Mononuclear cell (primary cell): ENCODE data around the gene PRRC2B. TPM values are rescaled to one million over a fixed set of nuclear protein-coding genes. Genes with fewer than 3 reads are reported as not detected.
A peak's percentile ranks its signal among the peaks of the same experiment; 100 is the strongest.
"Not testable (repeated sequence)": the region's sequence is repeated elsewhere in the genome, so short reads cannot be mapped to it uniquely, and the experiment has no call there.

Source experiments
- H3K27me3 ChIP-seq: 2 replicates; pipeline ENCODE4 v1.6.0; 2011; ENCODE audit warnings: low read length, control low read depth; ENCODE audit not compliant: insufficient read depth
- H3K4me1 ChIP-seq: 2 replicates; pipeline ENCODE4 v1.5.1; 2011; ENCODE audit warnings: mild to moderate bottlenecking, low read length, control low read depth; ENCODE audit not compliant: insufficient read depth
- H3K4me3 ChIP-seq: 2 replicates; pipeline ENCODE4 v1.5.1; 2011; ENCODE audit warnings: mild to moderate bottlenecking, low read length, moderate library complexity
- H3K9me3 ChIP-seq: 2 replicates; pipeline ENCODE4 v1.5.1; 2011; ENCODE audit warnings: low read depth, mild to moderate bottlenecking, control low read depth, low read length
- total RNA-seq: library from RNA; depleted of rRNA; stranded (reverse); fragments of >200 nt; gene quantifications from one replicate; pipeline ENCODE4 v1.2.3, GENCODE V29; 2012

The PRRC2B gene
- total RNA-seq, 1 donor, result 86.0 TPM

DNA sequence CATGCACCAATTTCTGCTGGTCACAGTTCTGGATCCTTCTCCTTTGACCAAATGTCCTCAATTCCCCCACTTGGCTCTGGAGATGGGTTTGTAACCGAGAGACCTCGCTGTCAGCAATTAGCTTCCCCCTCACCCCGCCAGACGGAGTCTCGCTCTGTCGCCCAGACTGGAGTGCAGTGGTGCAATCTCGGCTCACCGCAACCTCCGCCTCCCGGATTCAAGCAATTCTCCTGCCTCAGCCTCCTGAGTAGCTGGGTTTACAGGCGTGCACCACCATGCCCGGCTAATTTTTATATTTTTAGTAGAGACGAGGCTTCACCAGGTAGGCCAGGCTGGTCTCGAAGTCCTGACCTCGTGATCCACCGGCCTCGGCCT, 21.3 kb upstream of the PRRC2B start:
- not testable (repeated sequence) for H3K9me3 ChIP-seq, H3K27me3 ChIP-seq
- H3K4me3 ChIP-seq, result peak overlapping the region; percentile 65
- peaks cover 17% of the 10 kb centered on the region for H3K4me1 ChIP-seq

DNA sequence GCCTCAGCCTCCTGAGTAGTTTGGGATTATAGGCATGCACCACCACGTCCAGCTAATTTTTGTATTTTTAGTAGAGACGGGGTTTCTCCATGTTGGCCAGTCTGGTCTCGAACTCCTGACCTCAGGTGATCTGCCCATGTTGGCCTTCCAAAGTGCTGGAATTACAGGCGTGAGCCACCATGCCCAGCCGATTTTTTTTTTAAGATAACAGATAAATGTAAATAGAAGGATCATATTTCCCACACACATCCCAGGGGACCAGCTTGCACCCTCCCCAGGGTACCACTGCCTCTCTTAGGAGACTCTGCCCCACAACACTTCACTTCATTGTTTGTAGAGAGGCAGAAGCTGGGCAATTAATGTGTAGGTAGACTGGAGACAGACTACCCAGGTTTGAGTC, 19.2 kb upstream of the PRRC2B start:
- not testable (repeated sequence) for H3K27me3 ChIP-seq, H3K4me3 ChIP-seq, H3K9me3 ChIP-seq
- peaks cover 17% of the 10 kb centered on the region for H3K4me1 ChIP-seq

DNA sequence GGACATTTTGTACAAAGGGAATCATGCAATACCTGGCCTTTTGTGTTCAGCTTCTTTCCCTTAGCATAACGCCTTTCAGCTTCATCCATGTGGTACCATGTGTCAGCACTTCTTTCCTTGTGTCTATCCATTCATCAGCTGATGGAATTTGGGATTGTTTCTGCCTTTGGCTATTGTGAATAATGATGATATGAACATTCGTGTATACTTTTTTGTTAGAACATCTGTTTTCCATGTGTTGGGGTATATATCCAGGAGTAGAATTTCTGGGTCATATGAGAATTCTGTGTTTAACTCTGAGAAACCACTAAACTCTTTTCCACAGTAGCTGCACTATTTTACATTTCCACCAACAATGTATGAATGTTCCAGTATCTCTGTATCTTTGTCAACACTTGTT, 14.8 kb upstream of the PRRC2B start:
- H3K4me3 ChIP-seq, result no peak overlapping the region

DNA sequence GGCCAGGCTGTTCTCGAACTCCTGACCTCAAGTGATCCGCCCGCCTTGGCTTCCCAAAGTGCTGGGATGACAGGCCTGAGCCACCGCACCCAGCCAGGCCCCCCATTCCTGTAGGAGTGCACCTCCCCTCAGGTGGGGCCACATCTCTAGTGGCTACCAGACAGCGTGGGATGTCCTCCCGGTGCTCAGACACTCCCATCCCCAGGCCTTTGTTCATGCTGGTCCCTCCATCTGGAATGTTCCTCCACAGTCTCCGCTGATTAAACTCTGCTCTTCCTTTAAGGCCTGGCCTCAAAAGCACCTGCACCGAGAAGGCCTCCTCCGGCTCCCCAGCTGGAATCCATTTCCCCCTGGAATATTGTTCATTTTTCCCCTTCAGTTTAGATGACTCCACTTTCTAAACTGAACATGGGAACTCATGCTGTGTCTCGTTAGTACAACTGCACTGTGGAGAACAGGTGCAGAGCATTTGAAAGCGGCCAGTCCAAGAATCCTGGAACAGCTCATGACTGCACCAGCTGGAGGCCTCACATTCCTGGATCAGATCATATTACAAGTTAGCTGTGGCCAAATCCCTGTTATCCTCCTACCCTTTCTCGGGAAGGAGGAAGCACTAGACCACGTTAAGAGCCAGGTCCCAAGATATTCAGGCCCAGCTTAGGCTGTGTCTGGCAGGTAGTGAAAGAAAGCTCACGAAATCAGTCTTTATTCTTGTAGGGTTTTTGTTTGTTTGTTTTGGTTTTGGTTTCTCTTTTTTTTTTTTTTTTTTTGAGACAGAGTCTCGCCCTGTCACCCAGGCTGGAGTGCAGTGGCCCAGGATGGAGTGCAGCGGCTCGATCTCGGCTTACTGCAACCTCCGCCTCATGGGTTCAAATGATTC, 10.8 kb upstream of the PRRC2B start:
- Histone ChIP-seq H3K4me1 (no peaks in the 10 kb centered on the region), H3K9me3 (no peaks in the 10 kb centered on the region), H3K4me3 (no peak overlapping the region), H3K27me3 (no peaks in the 10 kb centered on the region)

More for the DNA sequence above, 14.8 kb upstream of the PRRC2B start:
- H3K4me1 ChIP-seq, result peaks cover 2% of the 10 kb centered on the region
- no peaks in the 10 kb centered on the region for H3K9me3 ChIP-seq
- H3K27me3 ChIP-seq, result no peaks in the 10 kb centered on the region

DNA sequence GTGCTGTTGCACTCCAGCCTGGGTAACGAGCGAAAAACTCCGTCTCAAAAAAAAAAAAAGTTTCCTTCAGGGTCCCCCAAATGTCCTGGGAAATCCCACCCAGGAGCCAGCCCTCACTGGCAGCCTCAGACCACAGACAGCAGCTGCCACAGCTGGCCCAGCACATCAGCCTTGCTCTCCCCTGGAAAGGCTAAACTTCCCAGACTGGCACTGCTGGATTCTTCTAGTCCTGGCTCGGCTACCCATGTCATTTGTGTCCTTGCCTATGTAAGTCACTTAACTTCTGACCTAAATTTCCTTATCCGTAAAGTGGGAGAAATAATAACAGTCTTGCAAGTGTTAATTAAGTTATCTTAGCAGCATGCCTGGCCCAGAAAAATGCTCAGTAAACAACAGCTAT, 8.6 kb upstream of the PRRC2B start:
- Histone ChIP-seq H3K4me1 (no peaks in the 10 kb centered on the region), H3K27me3 (no peaks in the 10 kb centered on the region), H3K4me3 (no peak overlapping the region), H3K9me3 (no peaks in the 10 kb centered on the region)

DNA sequence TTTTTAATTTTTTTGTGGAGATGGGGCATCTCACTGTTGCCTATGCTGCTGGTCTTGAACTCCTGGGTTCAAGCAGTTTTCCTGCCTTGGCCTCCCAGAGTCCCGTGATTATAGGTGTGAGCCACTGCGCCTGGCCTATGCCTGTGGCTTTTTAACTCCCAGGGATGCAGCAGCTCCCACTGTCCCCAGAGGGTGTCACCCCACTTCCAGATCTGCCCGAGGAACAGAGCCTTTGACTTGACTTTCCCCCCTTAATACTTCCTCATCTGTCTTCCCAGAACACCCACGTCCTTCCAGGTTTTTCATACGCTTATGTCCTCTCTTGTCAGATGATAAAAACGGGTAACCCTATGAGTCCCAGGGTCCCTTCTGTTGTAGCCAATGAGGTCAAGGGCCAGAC, 7.6 kb upstream of the PRRC2B start:
- H3K4me3 ChIP-seq, result no peak overlapping the region
- no peaks in the 10 kb centered on the region for H3K27me3 ChIP-seq
- no peaks in the 10 kb centered on the region for H3K9me3 ChIP-seq
- H3K4me1 ChIP-seq, result no peaks in the 10 kb centered on the region

DNA sequence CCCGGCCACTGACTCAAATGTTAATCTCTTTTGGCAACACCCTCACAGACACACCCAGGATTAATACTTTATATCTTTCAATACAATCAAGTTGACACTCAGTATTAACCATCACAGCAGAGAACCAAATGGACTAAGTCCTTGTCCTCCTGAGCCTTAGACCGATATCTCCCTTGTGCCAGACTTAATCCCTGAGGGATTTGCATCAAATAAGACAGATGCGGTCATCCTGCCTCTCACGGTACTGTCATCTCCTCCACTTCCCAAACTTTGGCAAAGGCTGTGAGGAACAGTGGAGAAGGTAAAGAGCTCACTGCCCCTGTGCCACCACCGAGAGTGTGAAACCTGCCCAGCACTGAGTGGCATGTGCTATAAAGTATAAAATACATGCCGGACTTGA, 6.5 kb upstream of the PRRC2B start:
- Histone ChIP-seq H3K4me1 (no peaks in the 10 kb centered on the region), H3K9me3 (no peaks in the 10 kb centered on the region), H3K4me3 (no peak overlapping the region), H3K27me3 (no peaks in the 10 kb centered on the region)

DNA sequence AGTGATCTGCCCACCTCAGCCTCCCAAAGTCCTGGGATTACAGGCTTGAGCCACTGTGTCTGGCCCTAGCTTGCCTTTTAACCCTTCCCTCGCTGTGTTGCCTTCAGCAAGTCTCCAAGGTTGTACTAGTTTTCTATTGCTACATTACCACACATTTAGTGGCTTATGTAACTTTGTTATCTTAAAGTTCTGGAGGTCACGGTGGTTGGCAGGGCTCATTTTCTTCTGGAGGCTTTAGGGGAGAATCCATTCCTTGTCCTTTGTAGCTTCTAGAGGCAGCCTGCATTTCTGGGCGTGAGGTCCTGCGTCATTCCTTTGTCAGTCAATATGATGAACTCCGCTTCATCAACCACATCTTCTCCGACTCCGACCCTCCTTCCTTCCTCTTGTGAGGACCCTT, 2.9 kb upstream of the PRRC2B start:
- Histone ChIP-seq H3K4me3 (no peak overlapping the region), H3K4me1 (peaks cover 21% of the 10 kb centered on the region), H3K9me3 (no peaks in the 10 kb centered on the region), H3K27me3 (no peaks in the 10 kb centered on the region)

DNA sequence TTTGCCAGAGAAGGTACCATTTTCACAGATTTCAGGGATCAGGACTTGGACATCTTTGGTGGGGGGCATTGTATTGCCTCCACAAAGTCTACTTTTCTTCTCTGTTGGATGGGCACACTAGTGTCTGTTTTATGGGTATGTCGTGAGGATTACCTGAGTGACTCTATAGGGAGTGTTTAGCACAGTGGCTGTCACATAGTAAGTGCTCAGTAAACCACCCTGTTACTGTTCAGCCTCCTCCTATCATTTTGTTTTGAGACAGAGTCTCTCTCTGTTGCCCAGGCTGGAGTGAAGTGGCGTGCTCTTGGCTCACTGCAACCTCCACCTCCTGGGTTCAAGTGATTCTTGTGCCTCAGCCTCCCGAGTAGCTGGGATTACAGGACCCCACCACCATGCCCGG, 2.4 kb upstream of the PRRC2B start:
- no peaks in the 10 kb centered on the region for H3K9me3 ChIP-seq
- H3K4me1 ChIP-seq, result peaks cover 26% of the 10 kb centered on the region
- H3K27me3 ChIP-seq, result no peaks in the 10 kb centered on the region
- H3K4me3 ChIP-seq, result no peak overlapping the region

DNA sequence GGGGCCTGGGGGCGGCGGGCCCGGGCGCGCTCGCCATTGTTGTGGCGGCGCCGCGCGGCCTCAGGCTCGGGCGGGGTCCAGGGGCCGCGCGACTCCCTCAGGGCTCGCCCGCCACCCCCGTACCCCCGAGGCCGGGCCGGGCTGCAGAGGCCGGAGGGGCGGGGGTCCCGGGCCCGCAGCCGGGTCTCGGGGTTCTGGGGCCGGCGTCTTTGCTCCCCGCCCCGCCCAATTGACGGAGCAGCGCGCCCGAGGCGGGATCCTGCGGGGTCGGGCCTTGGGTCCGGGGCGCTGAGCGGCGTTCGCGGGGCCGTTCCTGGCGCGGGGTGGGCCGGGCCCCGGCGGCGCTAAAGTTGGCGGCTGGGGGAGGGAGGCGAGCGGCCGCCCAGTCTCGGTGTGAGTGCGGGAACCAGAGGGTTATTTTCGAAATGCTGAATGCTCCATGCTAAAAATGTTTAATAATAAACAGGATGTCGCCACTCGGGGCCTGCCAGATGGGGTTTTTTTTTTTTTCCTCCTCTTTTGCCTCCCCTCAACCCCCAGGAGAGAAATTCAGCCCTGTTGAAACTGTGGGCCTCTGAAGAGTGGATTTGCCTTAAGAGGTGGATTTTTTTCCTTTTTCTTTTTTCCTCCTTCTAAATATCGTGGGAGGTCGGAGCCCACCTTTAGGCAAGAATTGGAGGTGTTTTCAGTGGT, 724 bp downstream of the PRRC2B start:
- H3K9me3 ChIP-seq, result no peaks in the 10 kb centered on the region
- peaks cover 55% of the 10 kb centered on the region for H3K4me1 ChIP-seq
- H3K4me3 ChIP-seq, result peak overlapping the region; percentile 56
- H3K27me3 ChIP-seq, result no peaks in the 10 kb centered on the region

DNA sequence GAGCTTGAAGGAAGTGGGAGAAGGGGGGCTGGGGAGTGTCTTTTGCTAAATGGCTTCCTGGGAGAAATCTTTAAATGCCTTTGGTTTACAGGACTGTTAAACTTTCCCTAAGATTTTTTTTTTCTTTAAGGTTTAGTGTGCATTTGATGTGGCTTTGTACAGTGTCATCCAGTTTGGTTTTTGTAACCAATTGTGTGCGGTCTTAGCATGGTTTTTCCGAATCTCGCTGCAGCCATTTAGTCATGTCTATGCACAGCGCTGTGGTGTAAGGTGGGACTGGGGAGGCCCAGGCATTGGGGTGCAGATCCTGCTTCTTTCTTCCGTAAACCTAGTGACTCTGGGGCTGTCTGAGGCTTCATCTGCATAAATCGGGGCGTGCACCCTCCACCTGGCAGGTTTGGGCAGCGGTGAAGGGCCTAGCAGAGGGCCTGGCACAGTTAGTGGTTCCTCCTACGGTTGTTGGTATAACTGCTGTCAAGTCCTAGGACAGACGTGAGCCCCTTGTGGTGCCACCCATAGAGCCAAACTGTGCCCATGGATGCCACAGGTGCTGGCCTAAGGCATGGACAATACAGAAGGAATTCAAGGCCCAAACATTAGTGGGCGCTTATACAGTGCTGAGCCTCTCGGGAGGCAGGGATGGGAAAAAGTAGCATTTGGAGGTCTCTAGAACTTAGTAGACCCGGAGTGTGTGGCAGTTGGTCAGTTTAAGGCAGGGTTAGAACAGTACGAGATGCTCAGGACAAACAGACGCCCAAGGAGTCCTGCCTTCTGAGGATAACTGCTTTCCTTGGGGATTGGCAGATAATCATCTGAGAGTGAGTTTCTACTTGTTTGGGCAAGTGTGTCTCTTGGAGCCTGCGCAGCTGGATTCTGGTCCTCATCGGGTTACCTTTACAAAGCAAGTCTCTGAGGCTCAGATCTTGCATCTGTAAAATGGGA, 1.5 kb downstream of the PRRC2B start:
- Histone ChIP-seq H3K4me3 (peak overlapping the region; percentile 56), H3K4me1 (peaks cover 63% of the 10 kb centered on the region), H3K9me3 (no peaks in the 10 kb centered on the region), H3K27me3 (no peaks in the 10 kb centered on the region)

DNA sequence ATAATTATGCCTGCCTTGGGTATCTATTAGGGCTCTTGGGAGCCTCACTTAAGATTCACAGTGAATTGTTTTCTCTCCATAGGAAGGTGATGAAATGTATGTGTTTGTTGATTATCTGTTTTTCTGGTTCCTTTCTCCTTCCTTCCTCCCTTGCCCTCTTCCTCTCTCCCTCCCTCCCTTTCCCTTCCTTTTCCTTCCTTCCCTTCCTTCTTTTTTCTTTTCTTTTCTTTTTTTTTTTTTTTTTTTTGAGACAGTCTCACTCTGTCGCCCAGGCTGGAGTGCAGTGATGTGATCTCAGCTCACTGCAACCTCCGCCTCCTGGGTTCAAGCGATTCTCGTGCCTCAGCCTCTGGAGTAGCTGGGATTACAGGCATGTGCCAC, 2.2 kb downstream of the PRRC2B start:
- Histone ChIP-seq H3K4me1 (peaks cover 69% of the 10 kb centered on the region), H3K4me3 (peak overlapping the region; percentile 56)
- not testable (repeated sequence) for H3K9me3 ChIP-seq, H3K27me3 ChIP-seq

DNA sequence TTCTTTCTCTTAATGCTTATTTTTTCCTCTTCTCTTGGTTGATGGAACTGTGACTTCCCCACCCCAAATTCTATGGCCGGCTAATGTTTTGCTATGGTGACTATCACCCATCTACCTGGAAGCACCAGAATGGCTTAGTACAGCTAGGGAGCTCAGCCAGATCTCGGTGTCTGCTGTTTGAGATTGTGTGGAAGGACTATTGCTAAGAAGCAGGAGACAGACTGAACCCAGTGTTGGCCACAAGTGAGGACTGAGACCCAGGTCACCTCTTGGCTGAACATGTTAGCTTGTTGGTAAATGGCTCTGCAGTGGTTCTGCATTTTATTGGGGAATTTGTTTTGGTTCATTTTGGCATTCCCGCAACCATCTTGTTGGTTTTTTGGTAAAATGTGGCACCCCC, 2.7 kb downstream of the PRRC2B start:
- no peaks in the 10 kb centered on the region for H3K9me3 ChIP-seq
- H3K4me3 ChIP-seq, result no peak overlapping the region
- no peaks in the 10 kb centered on the region for H3K27me3 ChIP-seq
- H3K4me1 ChIP-seq, result peaks cover 74% of the 10 kb centered on the region

DNA sequence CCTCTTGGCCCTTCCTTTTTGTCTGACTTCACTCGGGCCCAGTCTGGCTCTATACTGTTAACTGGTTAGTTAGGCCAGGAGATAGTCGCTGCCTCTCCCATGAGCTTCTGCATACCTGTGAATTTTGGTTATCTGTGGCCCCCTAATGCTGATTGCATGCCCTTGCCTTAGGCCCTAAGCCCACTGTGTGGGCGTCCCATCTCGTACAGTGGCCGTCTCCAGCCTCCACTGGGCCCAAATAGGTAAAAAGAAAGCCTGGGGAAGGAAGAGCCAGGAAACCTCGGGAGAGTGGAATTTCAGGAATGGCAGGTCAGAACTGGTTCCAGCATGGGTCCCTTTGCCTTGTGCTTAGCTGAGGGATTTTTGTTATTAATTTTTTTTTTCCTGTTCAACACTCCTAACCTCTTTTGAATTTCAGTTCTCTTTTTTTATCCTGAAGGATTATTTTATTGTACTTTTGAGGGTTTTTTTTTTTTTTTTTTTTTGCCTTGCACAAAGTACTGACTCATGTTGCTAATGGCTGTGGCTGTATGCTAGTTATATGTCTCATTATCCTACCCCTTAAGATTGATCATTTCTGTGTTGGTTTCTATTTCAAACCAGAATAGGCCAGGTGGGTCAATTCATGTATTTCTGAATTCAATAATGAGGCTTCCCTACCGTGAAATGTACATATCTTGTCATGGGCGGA, 3.4 kb downstream of the PRRC2B start:
- H3K27me3 ChIP-seq, result no peaks in the 10 kb centered on the region
- H3K4me1 ChIP-seq, result peaks cover 80% of the 10 kb centered on the region
- H3K4me3 ChIP-seq, result no peak overlapping the region
- H3K9me3 ChIP-seq, result no peaks in the 10 kb centered on the region
